ENCODE measurements around the gene CCDC110.

Gene CCDC110

GRCh38 chr4:185426960-185427688 lies 44.4 kb downstream of the CCDC110 start:
- Histone ChIP-seq H3K9me3 (ENCODE audit: control insufficient read depth in 5 of 5, low read length in 5 of 5) (no peaks in the 10 kb centered on the region), H3K36me3 (ENCODE audit: control insufficient read depth in 5 of 5, insufficient read depth in 5 of 5, low read length in 5 of 5) (peaks cover 0 to 1% (median 0%) of the 10 kb centered on the region in 5 donors), H3K9ac (ENCODE audit: low read length in 5 of 5) (no peak overlapping the region), H3K27me3 (ENCODE audit: control insufficient read depth in 5 of 5, insufficient read depth in 4 of 5, low read length in 5 of 5) (no peaks in the 10 kb centered on the region), H3K27ac (ENCODE audit: low read depth, low read length) (no peak overlapping the region), H3K4me3 (ENCODE audit: low read depth in 1 of 5, low read length in 5 of 5) (no peak overlapping the region), H3K4me1 (ENCODE audit: control insufficient read depth in 5 of 5, insufficient read depth in 5 of 5, low read length in 5 of 5) (peaks cover 4 to 24% (median 24%) of the 10 kb centered on the region in 5 donors)

- peak within 1 kb of the TSS; percentile 88 to 94 (median 91) for H3K9ac ChIP-seq (ENCODE audit: low read length in 5 of 5)
- no peaks in the 10 kb centered on the region for H3K9me3 ChIP-seq (ENCODE audit: control insufficient read depth in 5 of 5, low read length in 5 of 5)
- H3K27ac ChIP-seq (ENCODE audit: low read depth, low read length): peak within 1 kb of the TSS; percentile 93
- peaks cover 0 to 13% (median 6%) of the 10 kb centered on the region in 5 donors for H3K36me3 ChIP-seq (ENCODE audit: control insufficient read depth in 5 of 5, insufficient read depth in 5 of 5, low read length in 5 of 5)
- H3K4me1 ChIP-seq (ENCODE audit: control insufficient read depth in 5 of 5, insufficient read depth in 5 of 5, low read length in 5 of 5): peaks cover 4 to 29% (median 24%) of the 10 kb centered on the region in 5 donors
- H3K27me3 ChIP-seq (ENCODE audit: control insufficient read depth in 5 of 5, insufficient read depth in 4 of 5, low read length in 5 of 5): no peaks in the 10 kb centered on the region
- peak within 1 kb of the TSS; percentile 89 to 98 (median 90) for H3K4me3 ChIP-seq (ENCODE audit: low read depth in 1 of 5, low read length in 5 of 5)
Observed at GRCh38 chr4:185425647-185426352, 45.7 kb downstream of the CCDC110 start, which contains the start of gene UFSP2. Gene UFSP2, minus strand, starts transcription at chr4:185425964. Its CDS starts 96 bp downstream, at chr4:185425868.

- Histone ChIP-seq H3K4me3 (ENCODE audit: low read depth in 1 of 5, low read length in 5 of 5) (peak overlapping the region; percentile 83 to 98 (median 90)), H3K27ac (ENCODE audit: low read depth, low read length) (peak overlapping the region; percentile 93), H3K9me3 (ENCODE audit: control insufficient read depth in 5 of 5, low read length in 5 of 5) (no peaks in the 10 kb centered on the region), H3K36me3 (ENCODE audit: control insufficient read depth in 5 of 5, insufficient read depth in 5 of 5, low read length in 5 of 5) (peaks cover 0 to 13% (median 10%) of the 10 kb centered on the region in 5 donors), H3K9ac (ENCODE audit: low read length in 5 of 5) (peak overlapping the region; percentile 88 to 94 (median 91)), H3K27me3 (ENCODE audit: control insufficient read depth in 5 of 5, insufficient read depth in 4 of 5, low read length in 5 of 5) (no peaks in the 10 kb centered on the region), H3K4me1 (ENCODE audit: control insufficient read depth in 5 of 5, insufficient read depth in 5 of 5, low read length in 5 of 5) (peaks cover 4 to 29% (median 24%) of the 10 kb centered on the region in 5 donors)
Observed at GRCh38 chr4:185424905-185425646, 46.5 kb downstream of the CCDC110 start.

GRCh38 chr4:185421366-185422124 lies 50.0 kb downstream of the CCDC110 start:
- Histone ChIP-seq H3K36me3 (ENCODE audit: control insufficient read depth in 5 of 5, insufficient read depth in 5 of 5, low read length in 5 of 5) (peaks cover 16 to 32% (median 29%) of the 10 kb centered on the region in 5 donors), H3K9me3 (ENCODE audit: control insufficient read depth in 5 of 5, low read length in 5 of 5) (no peaks in the 10 kb centered on the region), H3K27ac (ENCODE audit: low read depth, low read length) (no peak overlapping the region), H3K27me3 (ENCODE audit: control insufficient read depth in 5 of 5, insufficient read depth in 4 of 5, low read length in 5 of 5) (no peaks in the 10 kb centered on the region), H3K4me3 (ENCODE audit: low read depth in 1 of 5, low read length in 5 of 5) (no peak overlapping the region), H3K9ac (ENCODE audit: low read length in 5 of 5) (no peak overlapping the region), H3K4me1 (ENCODE audit: control insufficient read depth in 5 of 5, insufficient read depth in 5 of 5, low read length in 5 of 5) (peaks cover 4 to 29% (median 24%) of the 10 kb centered on the region in 5 donors)

- H3K27me3 ChIP-seq (ENCODE audit: control insufficient read depth in 5 of 5, insufficient read depth in 4 of 5, low read length in 5 of 5): no peaks in the 10 kb centered on the region
- no peak overlapping the region for H3K27ac ChIP-seq (ENCODE audit: low read depth, low read length)
- H3K4me3 ChIP-seq (ENCODE audit: low read depth in 1 of 5, low read length in 5 of 5): no peak overlapping the region
- H3K36me3 ChIP-seq (ENCODE audit: control insufficient read depth in 5 of 5, insufficient read depth in 5 of 5, low read length in 5 of 5): peaks cover 40 to 58% (median 58%) of the 10 kb centered on the region in 5 donors
- H3K4me1 ChIP-seq (ENCODE audit: control insufficient read depth in 5 of 5, insufficient read depth in 5 of 5, low read length in 5 of 5): peaks cover 0 to 9% (median 4%) of the 10 kb centered on the region in 5 donors
- no peak overlapping the region for H3K9ac ChIP-seq (ENCODE audit: low read length in 5 of 5)
- H3K9me3 ChIP-seq (ENCODE audit: control insufficient read depth in 5 of 5, low read length in 5 of 5): no peaks in the 10 kb centered on the region
Observed at GRCh38 chr4:185416955-185417354, 54.6 kb downstream of the CCDC110 start.

- H3K27me3 ChIP-seq (ENCODE audit: control insufficient read depth in 5 of 5, insufficient read depth in 4 of 5, low read length in 5 of 5): no peaks in the 10 kb centered on the region
- H3K4me1 ChIP-seq (ENCODE audit: control insufficient read depth in 5 of 5, insufficient read depth in 5 of 5, low read length in 5 of 5): peaks cover 0 to 8% (median 4%) of the 10 kb centered on the region in 5 donors
- H3K9ac ChIP-seq (ENCODE audit: low read length in 5 of 5): no peak overlapping the region
- peaks cover 39 to 62% (median 48%) of the 10 kb centered on the region in 5 donors for H3K36me3 ChIP-seq (ENCODE audit: control insufficient read depth in 5 of 5, insufficient read depth in 5 of 5, low read length in 5 of 5)
- H3K9me3 ChIP-seq (ENCODE audit: control insufficient read depth in 5 of 5, low read length in 5 of 5): peaks cover 0 to 2% (median 0%) of the 10 kb centered on the region in 5 donors
- no peak overlapping the region for H3K4me3 ChIP-seq (ENCODE audit: low read depth in 1 of 5, low read length in 5 of 5)
- H3K27ac ChIP-seq (ENCODE audit: low read depth, low read length): no peak overlapping the region
Observed at GRCh38 chr4:185412412-185412811, 59.1 kb downstream of the CCDC110 start.

GRCh38 chr4:185411849-185412248 lies 59.7 kb downstream of the CCDC110 start:
- Histone ChIP-seq H3K4me1 (ENCODE audit: control insufficient read depth in 5 of 5, insufficient read depth in 5 of 5, low read length in 5 of 5) (peaks cover 0 to 8% (median 4%) of the 10 kb centered on the region in 5 donors), H3K27me3 (ENCODE audit: control insufficient read depth in 5 of 5, insufficient read depth in 4 of 5, low read length in 5 of 5) (no peaks in the 10 kb centered on the region), H3K27ac (ENCODE audit: low read depth, low read length) (no peak overlapping the region), H3K4me3 (ENCODE audit: low read depth in 1 of 5, low read length in 5 of 5) (no peak overlapping the region), H3K36me3 (ENCODE audit: control insufficient read depth in 5 of 5, insufficient read depth in 5 of 5, low read length in 5 of 5) (peaks cover 34 to 57% (median 43%) of the 10 kb centered on the region in 5 donors), H3K9me3 (ENCODE audit: control insufficient read depth in 5 of 5, low read length in 5 of 5) (peaks cover 0 to 2% (median 0%) of the 10 kb centered on the region in 5 donors), H3K9ac (ENCODE audit: low read length in 5 of 5) (no peak overlapping the region)

GRCh38 chr4:185408432-185408831 lies 63.1 kb downstream of the CCDC110 start:
- Histone ChIP-seq H3K36me3 (ENCODE audit: control insufficient read depth in 5 of 5, insufficient read depth in 5 of 5, low read length in 5 of 5) (peaks cover 25 to 52% (median 40%) of the 10 kb centered on the region in 5 donors), H3K9ac (ENCODE audit: low read length in 5 of 5) (no peak overlapping the region), H3K9me3 (ENCODE audit: control insufficient read depth in 5 of 5, low read length in 5 of 5) (peaks cover 0 to 2% (median 0%) of the 10 kb centered on the region in 5 donors), H3K4me3 (ENCODE audit: low read depth in 1 of 5, low read length in 5 of 5) (no peak overlapping the region), H3K4me1 (ENCODE audit: control insufficient read depth in 5 of 5, insufficient read depth in 5 of 5, low read length in 5 of 5) (peaks cover 0 to 8% (median 4%) of the 10 kb centered on the region in 5 donors), H3K27me3 (ENCODE audit: control insufficient read depth in 5 of 5, insufficient read depth in 4 of 5, low read length in 5 of 5) (no peaks in the 10 kb centered on the region), H3K27ac (ENCODE audit: low read depth, low read length) (no peak overlapping the region)

- H3K4me3 ChIP-seq (ENCODE audit: low read depth in 1 of 5, low read length in 5 of 5): no peak overlapping the region
- H3K27me3 ChIP-seq (ENCODE audit: control insufficient read depth in 5 of 5, insufficient read depth in 4 of 5, low read length in 5 of 5): no peaks in the 10 kb centered on the region
- no peaks in the 10 kb centered on the region for H3K4me1 ChIP-seq (ENCODE audit: control insufficient read depth in 5 of 5, insufficient read depth in 5 of 5, low read length in 5 of 5)
- H3K9me3 ChIP-seq (ENCODE audit: control insufficient read depth in 5 of 5, low read length in 5 of 5): peaks cover 0 to 2% (median 0%) of the 10 kb centered on the region in 5 donors
- peak overlapping the region; percentile 2 for H3K27ac ChIP-seq (ENCODE audit: low read depth, low read length)
- H3K36me3 ChIP-seq (ENCODE audit: control insufficient read depth in 5 of 5, insufficient read depth in 5 of 5, low read length in 5 of 5): peaks cover 24 to 57% (median 43%) of the 10 kb centered on the region in 5 donors
- H3K9ac ChIP-seq (ENCODE audit: low read length in 5 of 5): no peak overlapping the region
Observed at GRCh38 chr4:185405296-185405999, 66.1 kb downstream of the CCDC110 start.

Data from subcutaneous abdominal adipose tissue (tissue), 5 donors.